ENCODE measurements around the gene F9.

- TF ChIP-seq, protein P1, sequence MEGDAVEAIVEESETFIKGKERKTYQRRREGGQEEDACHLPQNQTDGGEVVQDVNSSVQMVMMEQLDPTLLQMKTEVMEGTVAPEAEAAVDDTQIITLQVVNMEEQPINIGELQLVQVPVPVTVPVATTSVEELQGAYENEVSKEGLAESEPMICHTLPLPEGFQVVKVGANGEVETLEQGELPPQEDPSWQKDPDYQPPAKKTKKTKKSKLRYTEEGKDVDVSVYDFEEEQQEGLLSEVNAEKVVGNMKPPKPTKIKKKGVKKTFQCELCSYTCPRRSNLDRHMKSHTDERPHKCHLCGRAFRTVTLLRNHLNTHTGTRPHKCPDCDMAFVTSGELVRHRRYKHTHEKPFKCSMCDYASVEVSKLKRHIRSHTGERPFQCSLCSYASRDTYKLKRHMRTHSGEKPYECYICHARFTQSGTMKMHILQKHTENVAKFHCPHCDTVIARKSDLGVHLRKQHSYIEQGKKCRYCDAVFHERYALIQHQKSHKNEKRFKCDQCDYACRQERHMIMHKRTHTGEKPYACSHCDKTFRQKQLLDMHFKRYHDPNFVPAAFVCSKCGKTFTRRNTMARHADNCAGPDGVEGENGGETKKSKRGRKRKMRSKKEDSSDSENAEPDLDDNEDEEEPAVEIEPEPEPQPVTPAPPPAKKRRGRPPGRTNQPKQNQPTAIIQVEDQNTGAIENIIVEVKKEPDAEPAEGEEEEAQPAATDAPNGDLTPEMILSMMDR (IDR thresholded peaks at IDR 0.05) = no peak
- TF ChIP-seq POLR2A (IDR thresholded peaks at IDR 0.05) (no peak), EP300 (IDR thresholded peaks at IDR 0.05) (no peak), POLR2AphosphoS5 (IDR thresholded peaks at IDR 0.05) (no peak)
Measured at GRCh38 chrX:139600105-139600504, 69.6 kb downstream of the F9 start.

Measured in upper lobe of left lung (tissue), 4 donors.